Breast epithelium (tissue), 3 donors: ENCODE results near the gene ANKRD55.

Experiments
- POLR2A ChIP-seq: fragments of 450-650 bp; IDR thresholded peaks from one replicate; pipeline ENCODE4 v1.6.1; 2016; ENCODE audit warnings: antibody characterized with exemption, mild to moderate bottlenecking, moderate library complexity
- TF ChIP-seq, protein P1 (sequence below), 3 donors: fragments of 450-650 bp; IDR thresholded peaks; one replicate each; pipeline ENCODE4 v1.5.1; 2016 to 2017; ENCODE audit warnings: antibody characterized with exemption in 3 of 3, mild to moderate bottlenecking in 3 of 3, moderate library complexity in 3 of 3

DNA sequence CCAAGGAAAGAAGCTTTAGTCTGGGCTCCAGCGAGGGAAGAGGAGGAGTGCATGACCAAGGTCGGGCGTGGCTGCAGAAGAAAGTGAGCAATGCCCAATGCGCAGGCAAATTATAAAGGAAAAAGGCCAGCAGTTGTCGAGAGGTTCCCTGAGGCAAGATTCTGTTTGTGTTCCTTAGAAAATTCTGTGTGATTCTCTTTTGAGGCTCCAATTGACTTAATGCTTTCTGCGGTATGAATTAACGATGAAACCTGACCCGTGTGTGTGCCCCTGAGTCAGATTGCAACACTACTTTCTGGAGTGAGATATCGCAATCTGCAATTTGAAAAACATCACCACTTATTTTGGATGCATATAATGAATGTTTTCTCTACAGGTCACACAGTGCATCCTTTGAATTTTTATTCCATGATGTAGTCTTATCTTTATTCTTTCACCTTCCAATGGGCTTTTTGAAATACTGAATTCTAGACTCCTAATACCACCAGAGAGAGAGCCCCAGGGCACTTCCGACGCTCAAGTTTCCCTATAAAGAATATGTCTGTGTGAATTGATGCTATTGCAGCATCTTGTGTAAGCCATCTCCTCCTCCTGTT, 120.5 kb downstream of the ANKRD55 start:
- TF ChIP-seq, protein P1, sequence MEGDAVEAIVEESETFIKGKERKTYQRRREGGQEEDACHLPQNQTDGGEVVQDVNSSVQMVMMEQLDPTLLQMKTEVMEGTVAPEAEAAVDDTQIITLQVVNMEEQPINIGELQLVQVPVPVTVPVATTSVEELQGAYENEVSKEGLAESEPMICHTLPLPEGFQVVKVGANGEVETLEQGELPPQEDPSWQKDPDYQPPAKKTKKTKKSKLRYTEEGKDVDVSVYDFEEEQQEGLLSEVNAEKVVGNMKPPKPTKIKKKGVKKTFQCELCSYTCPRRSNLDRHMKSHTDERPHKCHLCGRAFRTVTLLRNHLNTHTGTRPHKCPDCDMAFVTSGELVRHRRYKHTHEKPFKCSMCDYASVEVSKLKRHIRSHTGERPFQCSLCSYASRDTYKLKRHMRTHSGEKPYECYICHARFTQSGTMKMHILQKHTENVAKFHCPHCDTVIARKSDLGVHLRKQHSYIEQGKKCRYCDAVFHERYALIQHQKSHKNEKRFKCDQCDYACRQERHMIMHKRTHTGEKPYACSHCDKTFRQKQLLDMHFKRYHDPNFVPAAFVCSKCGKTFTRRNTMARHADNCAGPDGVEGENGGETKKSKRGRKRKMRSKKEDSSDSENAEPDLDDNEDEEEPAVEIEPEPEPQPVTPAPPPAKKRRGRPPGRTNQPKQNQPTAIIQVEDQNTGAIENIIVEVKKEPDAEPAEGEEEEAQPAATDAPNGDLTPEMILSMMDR (IDR thresholded peaks at IDR 0.05) = no peak
- TF ChIP-seq POLR2A = no peak
